Spleen (tissue), 11 donors: ENCODE results near the gene OXER1. TPM values are rescaled to one million over a fixed set of nuclear protein-coding genes. Genes with fewer than 3 reads are reported as not detected.

Experiments used
- DNase-seq: peaks from one replicate; pipeline ENCODE4 v3.0.0-alpha.2; 2020
- H3K27ac ChIP-seq, 8 donors: fragments of 200-600 bp; sonication (generic) in 7 of 8; 1 replicate in 4 of 8; 2 replicates in 4 of 8; pipeline versions ENCODE4 v1.5.0 to v1.8.0; 2016 to 2021; ENCODE audit warnings: inconsistent platforms in 4 of 8, mild to moderate bottlenecking in 4 of 8, moderate library complexity in 1 of 8
- H3K27me3 ChIP-seq, 7 donors: fragments of 200-600 bp; sonication (generic) in 6 of 7; replicated peaks in 1 of 7; 1 replicate in 4 of 7; 2 replicates in 3 of 7; pipeline versions ENCODE4 v1.5.0 to v1.8.0; 2016 to 2021; ENCODE audit warnings: inconsistent platforms in 3 of 7, mild to moderate bottlenecking in 1 of 7
- H3K36me3 ChIP-seq, 6 donors: fragments of 200-600 bp; sonication (generic) in 5 of 6; 1 replicate in 4 of 6; 2 replicates in 2 of 6; pipeline versions ENCODE4 v1.5.0 to v1.8.0; 2016 to 2021; ENCODE audit warnings: inconsistent platforms in 2 of 6
- H3K4me1 ChIP-seq, 6 donors: fragments of 200-600 bp; sonication (generic) in 5 of 6; 1 replicate in 3 of 6; 2 replicates in 3 of 6; pipeline versions ENCODE4 v1.5.0 to v1.8.0; 2016 to 2021; ENCODE audit warnings: inconsistent platforms in 3 of 6
- H3K4me3 ChIP-seq, 8 donors: fragments of 200-600 bp; sonication (generic) in 7 of 8; 1 replicate in 4 of 8; 2 replicates in 4 of 8; pipeline versions ENCODE4 v1.5.0 to v1.8.0; 2016 to 2021; ENCODE audit warnings: inconsistent platforms in 4 of 8, mild to moderate bottlenecking in 4 of 8, moderate library complexity in 2 of 8
- H3K9me3 ChIP-seq, 8 donors: fragments of 200-600 bp; sonication (generic) in 7 of 8; 1 replicate in 4 of 8; 2 replicates in 4 of 8; pipeline versions ENCODE4 v1.5.0 to v1.8.0; 2016 to 2021; ENCODE audit warnings: inconsistent platforms in 4 of 8
- POLR2A ChIP-seq, 3 donors: fragments of 450-650 bp; IDR thresholded peaks; one replicate each; pipeline ENCODE4 v1.5.1; 2017; ENCODE audit warnings: antibody characterized with exemption in 3 of 3, mild to moderate bottlenecking in 1 of 3
- POLR2AphosphoS5 ChIP-seq, 3 donors: sonication (generic); formaldehyde crosslinking; IDR thresholded peaks; one replicate each; pipeline ENCODE4 v1.5.1; 2017; ENCODE audit warnings: antibody characterized with exemption in 3 of 3
- WGBS, 5 donors: extraction: QIAGEN DNeasy Blood & Tissue Kit in 3 of 5; methylation state at CpG; one replicate each; pipeline versions ENCODE4 v1.1.5 to v1.1.7; 2013 to 2018; 5-methylcytosine and 5-hydroxymethylcytosine counted together
- intact Hi-C: fragments of 100-400 bp; cut with DNase I; formaldehyde crosslinking; loops from one replicate; pipeline ENCODE4 v1.15.0; 2023; ENCODE audit warnings: low total_unique reads
- polyA plus RNA-seq, 3 donors: library from polyadenylated mRNA; stranded (reverse); fragments of 200-250 nt; gene quantifications; one replicate each; pipeline ENCODE4 v1.2.1, GENCODE V29; 2013
- total RNA-seq, 7 donors: library from RNA; depleted of rRNA in 3 of 7; stranded (reverse); fragments of >200 nt in 3 of 7; fragmentation: NEBNext Ultra II Directional in 4 of 7; extraction: Animal tissue kit (Norgen Biotek cat#: 25700) in 4 of 7; gene quantifications; one replicate each; pipeline versions ENCODE4 v1.1.0 to v1.2.1, GENCODE V29; 2016 to 2021
- TF ChIP-seq, protein P1 (sequence below), 11 experiments: fragments of 200-600 bp in 7 of 11; fragments of 450-650 bp in 4 of 11; sonication (generic) in 4 of 11; IDR thresholded peaks in 8 of 11; conservative IDR thresholded peaks in 3 of 11; 1 replicate in 7 of 11; 2 replicates in 4 of 11; pipeline versions ENCODE4 v1.4.0 to v1.8.0; 2016 to 2021; ENCODE audit warnings: antibody characterized with exemption in 11 of 11, inconsistent platforms in 4 of 11, mild to moderate bottlenecking in 1 of 11
- donor health status: healthy with polysubstance abuse.
- donor health status: DM: no; HTN: no; CAD: no; lungs with moderate emphysema.
- donor health status: DM: no; HTN: no; CAD: no.
- donor health status: Bipolar disorder and iron deficiency.
- donor health status: healthy.
- donor health status: DM: no; HTN: no; CAD: no.
- donor health status: DM: yes; HTN: yes; CAD: no.

Gene OXER1
- total and polyA plus RNA-seq, 10 donors = 1.3 to 6.3 (median 3.3) TPM

DNA sequence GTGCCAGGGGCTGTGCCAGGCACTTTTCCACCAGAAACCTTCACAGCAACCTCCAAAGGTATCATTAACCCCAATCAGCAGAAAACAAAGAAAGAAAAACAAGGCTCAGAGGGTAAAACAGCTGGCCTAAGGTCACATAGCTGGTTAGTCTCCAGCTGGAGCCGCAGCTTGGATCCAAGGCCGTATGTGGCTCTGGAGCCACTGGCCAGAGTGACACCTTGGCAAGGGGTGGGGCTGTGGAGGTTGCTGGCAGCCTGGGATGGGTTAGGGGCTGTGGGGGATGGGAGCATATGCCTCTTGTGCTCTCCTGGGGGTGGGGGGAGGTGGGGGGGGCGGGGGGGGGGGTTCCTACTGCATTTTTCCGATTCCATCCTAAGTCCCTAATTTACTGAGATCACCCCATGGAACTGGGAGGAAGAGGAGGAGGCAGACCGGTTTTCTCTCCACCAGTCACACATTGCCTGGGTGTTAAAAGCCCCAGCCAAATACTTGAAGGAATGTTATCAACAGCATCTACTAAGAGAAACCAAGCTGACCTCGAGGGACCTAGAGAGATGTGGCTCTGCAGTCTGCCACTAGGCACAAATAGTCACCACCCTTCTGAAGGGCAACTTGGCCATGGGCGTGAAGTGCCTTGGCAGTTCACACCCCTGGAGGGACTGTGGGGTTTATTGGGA lies 20.4 kb upstream of the OXER1 start:
- Histone ChIP-seq H3K4me3 (no peak overlapping the region), H3K27me3 (no peaks in the 10 kb centered on the region), H3K4me1 (no peaks in the 10 kb centered on the region), H3K36me3 (peaks cover 0 to 18% (median 0%) of the 10 kb centered on the region in 6 donors), H3K9me3 (peaks cover 0 to 22% (median 6%) of the 10 kb centered on the region in 8 donors), H3K27ac (no peak overlapping the region)
- 75 to 89% (median 84%) methylated on average over 6 to 7 of the region's 7 CpGs for WGBS, 5 donors
- intact Hi-C loops = no loop called here
- DNase-seq = no peak
- TF ChIP-seq, protein P1, sequence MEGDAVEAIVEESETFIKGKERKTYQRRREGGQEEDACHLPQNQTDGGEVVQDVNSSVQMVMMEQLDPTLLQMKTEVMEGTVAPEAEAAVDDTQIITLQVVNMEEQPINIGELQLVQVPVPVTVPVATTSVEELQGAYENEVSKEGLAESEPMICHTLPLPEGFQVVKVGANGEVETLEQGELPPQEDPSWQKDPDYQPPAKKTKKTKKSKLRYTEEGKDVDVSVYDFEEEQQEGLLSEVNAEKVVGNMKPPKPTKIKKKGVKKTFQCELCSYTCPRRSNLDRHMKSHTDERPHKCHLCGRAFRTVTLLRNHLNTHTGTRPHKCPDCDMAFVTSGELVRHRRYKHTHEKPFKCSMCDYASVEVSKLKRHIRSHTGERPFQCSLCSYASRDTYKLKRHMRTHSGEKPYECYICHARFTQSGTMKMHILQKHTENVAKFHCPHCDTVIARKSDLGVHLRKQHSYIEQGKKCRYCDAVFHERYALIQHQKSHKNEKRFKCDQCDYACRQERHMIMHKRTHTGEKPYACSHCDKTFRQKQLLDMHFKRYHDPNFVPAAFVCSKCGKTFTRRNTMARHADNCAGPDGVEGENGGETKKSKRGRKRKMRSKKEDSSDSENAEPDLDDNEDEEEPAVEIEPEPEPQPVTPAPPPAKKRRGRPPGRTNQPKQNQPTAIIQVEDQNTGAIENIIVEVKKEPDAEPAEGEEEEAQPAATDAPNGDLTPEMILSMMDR (IDR thresholded peaks at IDR 0.05 in 8 of 11, conservative IDR thresholded peaks at IDR 0.05 in 3 of 11) = no peak
- TF ChIP-seq POLR2AphosphoS5 (IDR thresholded peaks at IDR 0.05) = no peak
- no peak for TF ChIP-seq POLR2A (IDR thresholded peaks at IDR 0.05)

DNA sequence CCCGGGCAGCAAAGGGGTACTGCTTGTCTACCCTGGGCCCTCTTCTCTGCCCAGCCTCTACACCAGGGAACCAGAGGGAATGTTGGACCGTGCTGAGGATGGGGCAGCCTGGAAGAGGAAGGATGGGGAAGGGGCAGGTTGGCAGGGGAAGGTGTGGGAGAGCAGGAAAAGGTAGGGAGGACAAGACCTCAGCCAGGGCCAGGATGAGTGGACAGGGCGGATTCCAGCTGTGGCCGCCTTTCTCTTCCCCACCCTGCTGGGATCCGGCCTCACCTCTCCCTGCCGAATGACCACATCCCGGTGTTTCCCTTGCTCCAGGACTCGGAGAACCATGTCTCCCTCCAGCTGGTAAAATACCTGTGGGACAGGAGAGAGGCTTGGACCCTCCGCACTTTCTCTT lies 19.6 kb upstream of the OXER1 start:
- TF ChIP-seq, protein P1 (IDR thresholded peaks at IDR 0.05 in 8 of 11, conservative IDR thresholded peaks at IDR 0.05 in 3 of 11) = no peak
- TF ChIP-seq POLR2AphosphoS5 (IDR thresholded peaks at IDR 0.05) (no peak), POLR2A (IDR thresholded peaks at IDR 0.05) (no peak)
- 81 to 95% (median 90%) methylated on average over 8 to 9 of the region's 9 CpGs for WGBS, 5 donors

DNA sequence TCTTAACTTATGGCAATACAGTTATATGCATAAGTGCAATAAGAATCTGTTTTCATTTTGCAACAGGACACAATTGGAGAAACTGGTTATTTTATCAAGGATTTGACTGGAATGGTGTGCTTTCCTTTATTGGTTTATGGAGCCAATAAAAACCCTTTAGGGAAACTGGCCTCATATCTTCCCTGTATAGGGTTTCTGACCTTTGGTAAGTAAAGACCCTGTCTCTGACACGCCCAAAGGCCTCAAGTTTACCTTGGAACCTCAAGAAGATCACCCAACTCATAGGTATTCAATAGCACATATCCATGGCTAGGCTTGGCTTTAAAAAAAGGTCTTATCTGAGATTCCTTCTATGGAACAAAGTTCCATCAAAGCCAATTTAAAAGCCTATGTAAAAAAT lies 17.2 kb upstream of the OXER1 start:
- peaks cover 0 to 4% (median 0%) of the 10 kb centered on the region in 6 donors for H3K4me1 ChIP-seq
- no peak overlapping the region for H3K27ac ChIP-seq
- DNase-seq = no peak
- intact Hi-C loops = no loop called here
- TF ChIP-seq, protein P1 (IDR thresholded peaks at IDR 0.05 in 8 of 11, conservative IDR thresholded peaks at IDR 0.05 in 3 of 11) = no peak
- TF ChIP-seq POLR2A (IDR thresholded peaks at IDR 0.05) (no peak), POLR2AphosphoS5 (IDR thresholded peaks at IDR 0.05) (no peak)
- H3K36me3 ChIP-seq = peaks cover 0 to 15% (median 0%) of the 10 kb centered on the region in 6 donors
- H3K9me3 ChIP-seq = peaks cover 0 to 39% (median 10%) of the 10 kb centered on the region in 8 donors
- H3K27me3 ChIP-seq = no peaks in the 10 kb centered on the region
- 76 to 100% (median 92%) methylated on average over 1 of the region's 1 CpG for WGBS, 5 donors
- no peak overlapping the region for H3K4me3 ChIP-seq

More for the DNA sequence above, 19.6 kb upstream of the OXER1 start:
- Histone ChIP-seq H3K27me3 (no peaks in the 10 kb centered on the region), H3K4me1 (no peaks in the 10 kb centered on the region), H3K27ac (no peak overlapping the region), H3K4me3 (no peak overlapping the region), H3K9me3 (peaks cover 0 to 30% (median 6%) of the 10 kb centered on the region in 8 donors), H3K36me3 (peaks cover 0 to 18% (median 0%) of the 10 kb centered on the region in 6 donors)
- no peak for DNase-seq
- intact Hi-C loops = no loop called here
